ENCODE data around the gene LPCAT3. TPM values are rescaled to one million over a fixed set of nuclear protein-coding genes. Genes with fewer than 3 reads are reported as not detected.

The LPCAT3 gene
- total and polyA plus RNA-seq, 4 donors = 45.4 to 78.6 (median 56.2) TPM

- no peaks in the 10 kb centered on the region for H3K36me3 ChIP-seq (ENCODE audit: control insufficient read depth in 4 of 4, insufficient read depth in 4 of 4, low read length in 4 of 4)
- no peaks in the 10 kb centered on the region for H3K4me1 ChIP-seq (ENCODE audit: control insufficient read depth in 5 of 5, insufficient read depth in 5 of 5, low read length in 5 of 5)
- H3K4me3 ChIP-seq = no peak overlapping the region
- no peaks in the 10 kb centered on the region for H3K27me3 ChIP-seq (ENCODE audit: control insufficient read depth in 3 of 3, insufficient read depth in 3 of 3, low read length in 2 of 3)
- ATAC-seq (ENCODE audit: insufficient read depth, low FRiP score) = peak; percentile 47
- DNase-seq = peak in 1 of 3 donors; percentile 13
- no peak overlapping the region for H3K27ac ChIP-seq (ENCODE audit: low read depth in 1 of 2, low read length in 1 of 2)
- no peak overlapping the region for H3K9ac ChIP-seq (ENCODE audit: insufficient read depth in 1 of 2, low read length in 2 of 2)
- TF ChIP-seq CTCF (IDR thresholded peaks at IDR 0.05; ENCODE audit: control extremely low read depth, extremely low read depth) = no peak
- 21 to 36% methylated on average over 5 of the region's 5 CpGs for WGBS, 2 donors
- no peaks in the 10 kb centered on the region for H3K9me3 ChIP-seq (ENCODE audit: control insufficient read depth in 4 of 4, insufficient read depth in 3 of 4, low read length in 3 of 4)
Observed at GRCh38 chr12:7047306-7047705, 29.0 kb upstream of the LPCAT3 start.

GRCh38 chr12:7046383-7047105 is 28.3 kb upstream of the LPCAT3 start:
- no peaks in the 10 kb centered on the region for H3K9me3 ChIP-seq (ENCODE audit: control insufficient read depth in 4 of 4, insufficient read depth in 3 of 4, low read length in 3 of 4)
- H3K27ac ChIP-seq (ENCODE audit: low read depth in 1 of 2, low read length in 1 of 2) = no peak overlapping the region
- TF ChIP-seq CTCF (IDR thresholded peaks at IDR 0.05; ENCODE audit: control extremely low read depth, extremely low read depth) = no peak
- H3K4me1 ChIP-seq (ENCODE audit: control insufficient read depth in 5 of 5, insufficient read depth in 5 of 5, low read length in 5 of 5) = no peaks in the 10 kb centered on the region
- no peak overlapping the region for H3K9ac ChIP-seq (ENCODE audit: insufficient read depth in 1 of 2, low read length in 2 of 2)
- H3K27me3 ChIP-seq (ENCODE audit: control insufficient read depth in 3 of 3, insufficient read depth in 3 of 3, low read length in 2 of 3) = no peaks in the 10 kb centered on the region
- no peaks in the 10 kb centered on the region for H3K36me3 ChIP-seq (ENCODE audit: control insufficient read depth in 4 of 4, insufficient read depth in 4 of 4, low read length in 4 of 4)
- ATAC-seq (ENCODE audit: insufficient read depth, low FRiP score) = no peak
- no peak for DNase-seq
- H3K4me3 ChIP-seq = no peak overlapping the region
- WGBS, 2 donors = 80 to 82% methylated on average over 5 of the region's 5 CpGs

GRCh38 chr12:7045913-7046312 is 27.6 kb upstream of the LPCAT3 start:
- no peak for TF ChIP-seq CTCF (IDR thresholded peaks at IDR 0.05; ENCODE audit: control extremely low read depth, extremely low read depth)
- Histone ChIP-seq H3K27ac (ENCODE audit: low read depth in 1 of 2, low read length in 1 of 2) (no peak overlapping the region), H3K36me3 (ENCODE audit: control insufficient read depth in 4 of 4, insufficient read depth in 4 of 4, low read length in 4 of 4) (no peaks in the 10 kb centered on the region), H3K4me1 (ENCODE audit: control insufficient read depth in 5 of 5, insufficient read depth in 5 of 5, low read length in 5 of 5) (no peaks in the 10 kb centered on the region), H3K27me3 (ENCODE audit: control insufficient read depth in 3 of 3, insufficient read depth in 3 of 3, low read length in 2 of 3) (no peaks in the 10 kb centered on the region), H3K9ac (ENCODE audit: insufficient read depth in 1 of 2, low read length in 2 of 2) (no peak overlapping the region), H3K9me3 (ENCODE audit: control insufficient read depth in 4 of 4, insufficient read depth in 3 of 4, low read length in 3 of 4) (no peaks in the 10 kb centered on the region), H3K4me3 (no peak overlapping the region)
- ATAC-seq (ENCODE audit: insufficient read depth, low FRiP score) (no peak), DNase-seq (no peak)
- WGBS, 2 donors = 92% methylated on average over 9 of the region's 9 CpGs

- Histone ChIP-seq H3K27ac (ENCODE audit: low read depth in 1 of 2, low read length in 1 of 2) (no peak overlapping the region), H3K9me3 (ENCODE audit: control insufficient read depth in 4 of 4, insufficient read depth in 3 of 4, low read length in 3 of 4) (no peaks in the 10 kb centered on the region), H3K4me3 (no peak overlapping the region), H3K36me3 (ENCODE audit: control insufficient read depth in 4 of 4, insufficient read depth in 4 of 4, low read length in 4 of 4) (no peaks in the 10 kb centered on the region), H3K4me1 (ENCODE audit: control insufficient read depth in 5 of 5, insufficient read depth in 5 of 5, low read length in 5 of 5) (no peaks in the 10 kb centered on the region), H3K27me3 (ENCODE audit: control insufficient read depth in 3 of 3, insufficient read depth in 3 of 3, low read length in 2 of 3) (no peaks in the 10 kb centered on the region), H3K9ac (ENCODE audit: insufficient read depth in 1 of 2, low read length in 2 of 2) (no peak overlapping the region)
- WGBS, 2 donors = 38 to 46% methylated on average over 6 of the region's 6 CpGs
- DNase-seq (peak in 2 of 3 donors; percentile 31 to 43), ATAC-seq (ENCODE audit: insufficient read depth, low FRiP score) (peak; percentile 69)
- TF ChIP-seq CTCF (IDR thresholded peaks at IDR 0.05; ENCODE audit: control extremely low read depth, extremely low read depth) = peak; percentile 31
Observed at GRCh38 chr12:7042842-7043241, 24.6 kb upstream of the LPCAT3 start.
